ENCODE results near the gene SLC52A3. TPM values are rescaled to one million over a fixed set of nuclear protein-coding genes. Genes with fewer than 3 reads are reported as not detected.

SLC52A3 gene
- total and polyA plus RNA-seq, 2 experiments from 2014 or later, result 0.12 TPM; not detected in 1

GRCh38 chr20:739736-740135, 28.6 kb downstream of the SLC52A3 start:
- no peaks in the 10 kb centered on the region for H3K27me3 ChIP-seq
- H3K36me3 ChIP-seq, result no peaks in the 10 kb centered on the region
- TF ChIP-seq CTCF (IDR thresholded peaks at IDR 0.05; ENCODE audit: low read depth, low read length), result no peak
- H3K9me3 ChIP-seq (ENCODE audit: low read depth), result no peaks in the 10 kb centered on the region
- no peak for DNase-seq (ENCODE audit: low read depth in 1 of 2, low spot score in 1 of 2)
- H3K4me3 ChIP-seq, result no peak overlapping the region
- H3K27ac ChIP-seq, result no peak overlapping the region
- H3K4me1 ChIP-seq (ENCODE audit: low read depth), result no peaks in the 10 kb centered on the region

GRCh38 chr20:733861-734260, 34.4 kb downstream of the SLC52A3 start:
- Histone ChIP-seq H3K4me3 (no peak overlapping the region), H3K4me1 (ENCODE audit: low read depth) (no peaks in the 10 kb centered on the region), H3K36me3 (no peaks in the 10 kb centered on the region), H3K9me3 (ENCODE audit: low read depth) (no peaks in the 10 kb centered on the region), H3K27ac (no peak overlapping the region), H3K27me3 (peaks cover 4% of the 10 kb centered on the region)
- TF ChIP-seq CTCF (IDR thresholded peaks at IDR 0.05; ENCODE audit: low read depth, low read length), result no peak
- DNase-seq (ENCODE audit: low read depth in 1 of 2, low spot score in 1 of 2), result no peak

GRCh38 chr20:732727-733126, 35.6 kb downstream of the SLC52A3 start:
- H3K4me1 ChIP-seq (ENCODE audit: low read depth), result no peaks in the 10 kb centered on the region
- no peak for DNase-seq (ENCODE audit: low read depth in 1 of 2, low spot score in 1 of 2)

GRCh38 chr20:731891-732560, 36.3 kb downstream of the SLC52A3 start:
- no peak for TF ChIP-seq CTCF (IDR thresholded peaks at IDR 0.05; ENCODE audit: low read depth, low read length)
- Histone ChIP-seq H3K27ac (no peak overlapping the region), H3K27me3 (peaks cover 10% of the 10 kb centered on the region)

More at GRCh38 chr20:732727-733126, 35.6 kb downstream of the SLC52A3 start:
- Histone ChIP-seq H3K9me3 (ENCODE audit: low read depth) (no peaks in the 10 kb centered on the region), H3K27ac (no peak overlapping the region), H3K27me3 (peaks cover 7% of the 10 kb centered on the region), H3K4me3 (no peak overlapping the region), H3K36me3 (no peaks in the 10 kb centered on the region)
- no peak for TF ChIP-seq CTCF (IDR thresholded peaks at IDR 0.05; ENCODE audit: low read depth, low read length)

GRCh38 chr20:730005-730404, 38.3 kb downstream of the SLC52A3 start:
- TF ChIP-seq CTCF (IDR thresholded peaks at IDR 0.05; ENCODE audit: low read depth, low read length), result no peak
- Histone ChIP-seq H3K27ac (no peak overlapping the region), H3K36me3 (no peaks in the 10 kb centered on the region), H3K27me3 (peaks cover 19% of the 10 kb centered on the region), H3K4me1 (ENCODE audit: low read depth) (no peaks in the 10 kb centered on the region), H3K4me3 (no peak overlapping the region), H3K9me3 (ENCODE audit: low read depth) (no peaks in the 10 kb centered on the region)
- DNase-seq (ENCODE audit: low read depth in 1 of 2, low spot score in 1 of 2), result no peak

More at GRCh38 chr20:731891-732560, 36.3 kb downstream of the SLC52A3 start:
- no peak for DNase-seq (ENCODE audit: low read depth in 1 of 2, low spot score in 1 of 2)
- no peak overlapping the region for H3K4me3 ChIP-seq
- H3K4me1 ChIP-seq (ENCODE audit: low read depth), result no peaks in the 10 kb centered on the region
- H3K9me3 ChIP-seq (ENCODE audit: low read depth), result no peaks in the 10 kb centered on the region
- H3K36me3 ChIP-seq, result no peaks in the 10 kb centered on the region

All from cardiac muscle cell (in vitro differentiated cells and primary cell).